ENCODE measurements around the gene HK1.

- TF ChIP-seq CTCF (IDR thresholded peaks at IDR 0.05) (no peak), POLR2A (IDR thresholded peaks at IDR 0.05) (no peak)
Measured at GRCh38 chr10:69338133-69338456, 59.8 kb downstream of the HK1 start.
